HUES48 (cell line): Measurements from ENCODE around the gene TOM1L1.

Source experiments
- H3K27ac ChIP-seq: one replicate; pipeline ENCODE4 v1.7.0; 2013; ENCODE audit warnings: low read depth, low read length, inconsistent platforms
- H3K27me3 ChIP-seq: 2 replicates; pipeline ENCODE4 v1.6.1; 2013; ENCODE audit warnings: mild to moderate bottlenecking, low read length; ENCODE audit not compliant: control insufficient read depth, insufficient read depth
- H3K36me3 ChIP-seq: 2 replicates; pipeline ENCODE4 v1.6.1; 2013; ENCODE audit warnings: low read length; ENCODE audit not compliant: control insufficient read depth, insufficient read depth
- H3K4me1 ChIP-seq: 2 replicates; pipeline ENCODE4 v1.6.1; 2013; ENCODE audit warnings: mild to moderate bottlenecking, low read length; ENCODE audit not compliant: control insufficient read depth, insufficient read depth
- H3K4me3 ChIP-seq: 2 replicates; pipeline ENCODE4 v1.5.1; 2013; ENCODE audit warnings: mild to moderate bottlenecking, low read depth, low read length
- H3K9ac ChIP-seq: 2 replicates; pipeline ENCODE4 v1.6.1; 2013; ENCODE audit warnings: mild to moderate bottlenecking, low read depth, low read length, moderate library complexity
- H3K9me3 ChIP-seq: 2 replicates; pipeline ENCODE4 v1.6.1; 2013; ENCODE audit warnings: low read length; ENCODE audit not compliant: control insufficient read depth, insufficient read depth

TOM1L1 gene

GRCh38 chr17:54919425-54919824, 18.8 kb downstream of the TOM1L1 start:
- Histone ChIP-seq H3K9me3 (peaks cover 9% of the 10 kb centered on the region), H3K9ac (no peak overlapping the region), H3K4me3 (0 out of 2 replicates have a peak overlapping the region, but pooled peaks have one; percentile 9), H3K27me3 (no peaks in the 10 kb centered on the region), H3K27ac (peak overlapping the region; percentile 68), H3K36me3 (peaks cover 76% of the 10 kb centered on the region), H3K4me1 (peaks cover 27% of the 10 kb centered on the region)

DNA sequence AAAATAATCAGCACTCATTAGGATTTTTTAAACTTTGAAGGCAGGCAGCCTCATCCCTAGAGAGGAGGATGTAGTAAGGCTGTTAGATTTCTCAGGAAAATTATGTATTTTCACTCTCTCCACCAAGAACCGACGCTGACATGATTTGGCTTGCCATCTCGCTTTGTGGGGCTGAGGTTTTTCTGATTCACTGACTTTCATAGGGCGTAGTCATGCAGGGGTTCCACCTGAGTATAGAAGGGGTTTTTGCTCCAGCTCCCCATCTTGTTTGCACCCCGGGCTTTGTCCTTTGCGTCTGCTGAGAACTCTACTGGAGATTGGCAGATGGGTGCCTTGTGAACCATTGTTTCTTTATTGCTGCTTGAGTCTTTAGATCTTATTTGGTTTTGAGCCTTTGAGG, 20.2 kb downstream of the TOM1L1 start:
- H3K4me1 ChIP-seq: peaks cover 27% of the 10 kb centered on the region
- no peak overlapping the region for H3K27ac ChIP-seq
- H3K9ac ChIP-seq: no peak overlapping the region
- peaks cover 9% of the 10 kb centered on the region for H3K9me3 ChIP-seq
- peaks cover 73% of the 10 kb centered on the region for H3K36me3 ChIP-seq
- no peaks in the 10 kb centered on the region for H3K27me3 ChIP-seq
- no peak overlapping the region for H3K4me3 ChIP-seq

DNA sequence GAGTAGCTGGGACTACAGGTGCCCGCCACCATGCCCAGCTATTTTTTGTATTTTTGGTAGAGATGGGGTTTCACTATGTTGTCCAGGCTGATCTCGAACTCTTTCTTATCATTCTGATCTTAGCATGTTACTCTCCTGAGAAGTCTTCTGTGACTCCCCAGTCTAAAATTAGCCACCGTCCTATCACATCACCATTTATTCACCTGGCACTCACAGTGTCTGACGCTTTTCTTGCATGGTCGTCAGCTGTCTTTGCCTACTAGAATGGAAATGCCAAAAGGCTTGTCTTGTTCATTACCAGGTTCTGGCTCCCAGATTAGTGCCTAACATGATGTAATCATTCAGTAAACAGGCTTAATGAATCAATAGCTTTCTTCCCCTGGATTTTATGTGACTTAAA, 23.8 kb downstream of the TOM1L1 start:
- H3K4me3 ChIP-seq: no peak overlapping the region
- peaks cover 75% of the 10 kb centered on the region for H3K36me3 ChIP-seq
- H3K4me1 ChIP-seq: 0 out of 2 replicates have a peak, but pooled peaks cover 12% of the 10 kb centered on the region
- H3K9me3 ChIP-seq: no peaks in the 10 kb centered on the region
- H3K9ac ChIP-seq: no peak overlapping the region
- H3K27ac ChIP-seq: no peak overlapping the region
- H3K27me3 ChIP-seq: no peaks in the 10 kb centered on the region

DNA sequence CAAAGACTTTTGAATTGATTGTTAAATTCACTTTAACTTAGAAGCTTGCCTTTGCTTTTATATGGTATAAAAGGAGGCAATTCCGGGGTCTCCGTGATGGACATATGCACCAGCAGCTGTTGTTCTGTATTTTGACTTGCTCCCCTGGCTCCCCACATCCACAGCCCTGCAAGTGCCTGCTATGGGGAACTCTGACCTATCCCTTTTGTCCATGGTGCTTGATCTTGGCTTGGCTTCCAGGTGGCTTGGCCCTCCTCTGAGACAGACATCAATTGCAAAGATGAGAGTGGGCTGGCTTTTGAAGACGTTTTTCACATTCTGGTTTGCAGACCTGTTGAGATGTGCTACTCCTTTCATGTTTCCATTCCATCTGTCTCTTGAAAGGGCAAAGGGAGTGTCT, 26.9 kb downstream of the TOM1L1 start:
- Histone ChIP-seq H3K4me3 (no peak overlapping the region), H3K4me1 (no peaks in the 10 kb centered on the region), H3K9me3 (no peaks in the 10 kb centered on the region), H3K27ac (no peak overlapping the region), H3K27me3 (no peaks in the 10 kb centered on the region), H3K9ac (no peak overlapping the region), H3K36me3 (peaks cover 80% of the 10 kb centered on the region)

DNA sequence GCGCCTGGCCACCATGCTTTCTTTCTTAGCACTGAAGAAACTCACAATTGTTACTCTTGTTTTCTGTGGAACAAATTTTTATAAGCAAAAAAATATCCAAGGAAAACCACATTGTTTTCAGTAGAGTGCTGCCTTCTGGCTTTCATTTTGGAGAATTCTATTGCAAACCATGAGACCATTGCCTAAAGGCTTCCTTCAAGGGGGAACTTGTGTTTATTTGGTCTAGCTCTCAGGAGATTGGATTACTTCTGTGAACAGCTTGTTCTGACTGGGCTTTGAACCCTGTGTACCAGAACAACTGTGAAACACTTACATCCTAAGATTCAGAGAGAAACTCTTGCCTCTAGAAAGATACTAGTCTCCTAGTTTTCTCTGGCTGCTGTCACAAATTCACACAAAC, 32.1 kb downstream of the TOM1L1 start:
- Histone ChIP-seq H3K27ac (no peak overlapping the region), H3K36me3 (peaks cover 93% of the 10 kb centered on the region), H3K27me3 (no peaks in the 10 kb centered on the region), H3K4me3 (no peak overlapping the region), H3K4me1 (no peaks in the 10 kb centered on the region), H3K9ac (no peak overlapping the region), H3K9me3 (no peaks in the 10 kb centered on the region)

DNA sequence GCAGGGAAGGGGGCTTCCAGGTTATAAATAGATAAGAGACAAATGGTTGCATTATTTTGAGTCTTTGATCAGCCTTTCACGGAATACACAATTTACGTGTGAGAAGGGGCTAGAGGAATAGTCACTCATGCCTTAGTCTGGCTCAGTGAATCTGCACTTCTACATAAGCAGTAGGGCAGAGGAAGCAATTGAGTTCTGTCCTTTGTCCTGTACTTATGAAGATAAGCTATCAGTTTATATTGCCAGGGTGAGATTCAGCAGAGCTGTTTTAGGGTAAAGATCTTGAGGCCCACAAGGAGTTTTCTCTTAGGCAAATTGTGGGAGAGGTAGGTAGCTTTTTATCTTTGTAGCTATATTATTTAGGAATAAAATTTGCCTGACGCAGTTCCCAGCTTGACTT, 33.3 kb downstream of the TOM1L1 start:
- H3K27ac ChIP-seq: no peak overlapping the region
- no peak overlapping the region for H3K9ac ChIP-seq
- H3K36me3 ChIP-seq: peaks cover 91% of the 10 kb centered on the region
- no peaks in the 10 kb centered on the region for H3K9me3 ChIP-seq
- H3K4me1 ChIP-seq: no peaks in the 10 kb centered on the region
- no peak overlapping the region for H3K4me3 ChIP-seq
- no peaks in the 10 kb centered on the region for H3K27me3 ChIP-seq

DNA sequence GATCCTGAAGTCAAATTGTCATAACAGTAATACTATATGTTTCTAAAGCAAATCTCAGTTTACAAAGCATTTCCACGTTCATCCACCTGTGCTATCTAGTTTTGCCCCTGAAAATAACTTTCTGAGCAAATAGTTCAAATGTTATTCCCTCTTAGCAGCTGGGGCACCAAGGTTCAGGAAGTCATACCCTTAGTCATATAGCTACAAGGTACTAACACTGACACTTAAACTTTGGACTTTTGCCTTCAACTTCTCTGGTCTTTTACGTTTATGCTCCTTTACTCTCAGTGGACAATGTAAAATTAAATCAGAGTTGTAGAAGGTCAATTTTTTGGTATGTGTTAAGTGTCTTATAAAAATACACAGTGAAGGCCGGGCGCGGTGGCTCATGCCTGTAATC, 34.8 kb downstream of the TOM1L1 start:
- no peaks in the 10 kb centered on the region for H3K9me3 ChIP-seq
- H3K36me3 ChIP-seq: peaks cover 91% of the 10 kb centered on the region
- H3K4me3 ChIP-seq: no peak overlapping the region
- no peak overlapping the region for H3K9ac ChIP-seq
- H3K4me1 ChIP-seq: no peaks in the 10 kb centered on the region
- no peak overlapping the region for H3K27ac ChIP-seq
- no peaks in the 10 kb centered on the region for H3K27me3 ChIP-seq

GRCh38 chr17:54937018-54937417, 36.4 kb downstream of the TOM1L1 start:
- Histone ChIP-seq H3K36me3 (peaks cover 93% of the 10 kb centered on the region), H3K9ac (no peak overlapping the region), H3K27ac (no peak overlapping the region), H3K27me3 (no peaks in the 10 kb centered on the region), H3K4me1 (no peaks in the 10 kb centered on the region), H3K4me3 (no peak overlapping the region), H3K9me3 (no peaks in the 10 kb centered on the region)

- Histone ChIP-seq H3K27ac (no peak overlapping the region), H3K9ac (no peak overlapping the region), H3K9me3 (no peaks in the 10 kb centered on the region), H3K36me3 (peaks cover 95% of the 10 kb centered on the region), H3K4me3 (no peak overlapping the region), H3K4me1 (no peaks in the 10 kb centered on the region), H3K27me3 (no peaks in the 10 kb centered on the region)
Observed at GRCh38 chr17:54937426-54937825, 36.8 kb downstream of the TOM1L1 start.

DNA sequence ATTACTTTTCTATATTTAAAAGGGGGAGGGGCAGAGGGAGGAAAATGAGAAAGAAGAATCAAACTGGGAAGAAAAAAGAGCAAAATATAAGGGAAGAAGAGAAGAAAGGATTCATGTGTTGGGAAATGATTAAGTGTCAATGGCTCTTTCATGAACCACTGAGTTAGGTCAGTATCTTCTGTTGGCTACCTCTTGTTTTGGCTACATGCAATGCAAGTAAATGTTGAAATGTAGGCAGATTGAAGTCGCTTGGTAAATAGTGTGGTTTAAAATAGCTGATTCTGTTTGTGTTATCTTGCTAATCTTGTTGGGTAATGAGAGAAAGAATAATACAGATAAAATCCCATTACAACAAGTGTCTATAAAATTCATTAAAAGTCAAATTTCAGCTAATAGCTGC, 40.6 kb downstream of the TOM1L1 start:
- Histone ChIP-seq H3K9ac (no peak overlapping the region), H3K4me1 (no peaks in the 10 kb centered on the region), H3K36me3 (peaks cover 78% of the 10 kb centered on the region), H3K4me3 (no peak overlapping the region), H3K27ac (no peak overlapping the region), H3K9me3 (no peaks in the 10 kb centered on the region), H3K27me3 (no peaks in the 10 kb centered on the region)

- Histone ChIP-seq H3K36me3 (peaks cover 78% of the 10 kb centered on the region), H3K4me1 (no peaks in the 10 kb centered on the region), H3K27me3 (no peaks in the 10 kb centered on the region), H3K4me3 (no peak overlapping the region), H3K9ac (no peak overlapping the region), H3K9me3 (no peaks in the 10 kb centered on the region), H3K27ac (no peak overlapping the region)
Observed at GRCh38 chr17:54944796-54945195, 44.1 kb downstream of the TOM1L1 start.

DNA sequence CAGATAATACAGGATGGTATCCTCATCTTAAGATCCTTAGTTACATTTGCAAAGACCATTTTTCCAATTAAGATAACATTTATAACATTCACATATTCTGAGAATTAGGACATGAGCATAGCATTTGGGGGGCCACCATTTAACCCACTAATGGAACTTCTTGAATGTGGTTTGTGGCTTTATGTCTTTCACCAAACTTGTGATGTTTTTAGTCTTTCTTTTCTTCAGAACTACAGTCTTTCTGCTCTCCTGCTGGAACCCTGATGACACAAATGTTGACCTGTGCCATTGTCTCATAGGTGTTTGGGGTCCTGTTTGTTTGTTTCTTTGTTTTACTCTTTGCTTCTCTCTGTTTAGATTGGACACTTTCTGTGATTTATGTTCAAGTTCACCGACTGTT, 44.6 kb downstream of the TOM1L1 start:
- H3K4me3 ChIP-seq: no peak overlapping the region
- H3K27ac ChIP-seq: no peak overlapping the region
- no peak overlapping the region for H3K9ac ChIP-seq
- peaks cover 78% of the 10 kb centered on the region for H3K36me3 ChIP-seq
- no peaks in the 10 kb centered on the region for H3K27me3 ChIP-seq
- no peaks in the 10 kb centered on the region for H3K9me3 ChIP-seq
- no peaks in the 10 kb centered on the region for H3K4me1 ChIP-seq
